Hepatocyte (in vitro differentiated cells): ENCODE results near the gene CHAF1A.

Source experiments
- CTCF ChIP-seq: fragments of 200-600 bp; sonication (generic); IDR thresholded peaks from 2 replicates; pipeline ENCODE4 v1.5.1; 2016; ENCODE audit warnings: antibody characterized with exemption, mild to moderate bottlenecking; ENCODE audit not compliant: poor library complexity
- EZH2 ChIP-seq: fragments of 200-600 bp; sonication (generic); IDR thresholded peaks from 2 replicates; pipeline ENCODE4 v1.6.1; 2016; ENCODE audit warnings: antibody characterized with exemption, mild to moderate bottlenecking, borderline replicate concordance
- EZH2phosphoT487 ChIP-seq: fragments of 200-600 bp; sonication (generic); IDR thresholded peaks from one replicate; pipeline ENCODE4 v1.6.1; 2018; ENCODE audit warnings: antibody characterized with exemption, mild to moderate bottlenecking, low read depth, moderate library complexity; ENCODE audit not compliant: unreplicated experiment, severe bottlenecking

DNA sequence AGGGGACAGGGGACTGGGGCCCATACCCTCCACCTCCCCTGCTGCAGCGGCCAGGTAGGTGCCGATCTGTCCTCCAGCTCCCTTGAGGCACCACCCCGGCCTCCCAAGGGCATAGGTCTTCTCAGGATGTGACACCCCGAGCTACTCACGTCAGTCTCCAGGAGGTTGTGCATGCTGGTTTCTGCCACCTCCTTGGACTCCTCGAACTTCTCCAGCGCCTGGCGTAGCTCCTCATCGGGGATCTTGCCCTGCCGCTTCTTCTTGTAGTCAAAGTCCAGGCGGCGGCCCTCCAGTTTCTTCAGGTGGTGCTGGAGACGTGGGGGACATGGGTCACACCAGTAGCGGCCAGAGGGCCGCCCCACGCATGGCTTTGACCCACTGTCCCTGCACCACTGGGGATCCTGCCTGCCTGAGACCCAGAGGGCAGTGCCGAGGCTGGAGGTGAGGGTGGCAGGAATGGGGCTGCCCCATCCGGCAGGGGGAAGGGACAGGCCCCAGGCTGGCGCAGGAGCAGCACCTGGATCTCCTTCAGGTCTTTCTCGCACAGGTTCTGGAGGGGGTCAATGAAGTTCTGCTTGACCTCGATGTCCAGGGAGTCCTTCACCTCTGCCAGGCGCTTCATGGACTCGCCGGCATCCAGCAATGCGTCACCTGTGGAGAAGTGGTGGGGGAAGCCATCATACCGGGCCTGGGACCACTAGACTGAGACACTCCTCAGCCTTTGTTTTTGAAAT is 38.7 kb upstream of the CHAF1A start:
- no peak for TF ChIP-seq CTCF
- no peak for TF ChIP-seq EZH2
- no peak for TF ChIP-seq EZH2phosphoT487
